ENCODE data around the gene ZFAND4. TPM values are rescaled to one million over a fixed set of nuclear protein-coding genes. Genes with fewer than 3 reads are reported as not detected.
"Not testable (repeated sequence)": the region's sequence is repeated elsewhere in the genome, so short reads cannot be mapped to it uniquely, and the experiment has no call there.

Gene ZFAND4
- total RNA-seq, 4 donors from 2014 or later: 22.2 to 27.8 (median 23.0) TPM

DNA sequence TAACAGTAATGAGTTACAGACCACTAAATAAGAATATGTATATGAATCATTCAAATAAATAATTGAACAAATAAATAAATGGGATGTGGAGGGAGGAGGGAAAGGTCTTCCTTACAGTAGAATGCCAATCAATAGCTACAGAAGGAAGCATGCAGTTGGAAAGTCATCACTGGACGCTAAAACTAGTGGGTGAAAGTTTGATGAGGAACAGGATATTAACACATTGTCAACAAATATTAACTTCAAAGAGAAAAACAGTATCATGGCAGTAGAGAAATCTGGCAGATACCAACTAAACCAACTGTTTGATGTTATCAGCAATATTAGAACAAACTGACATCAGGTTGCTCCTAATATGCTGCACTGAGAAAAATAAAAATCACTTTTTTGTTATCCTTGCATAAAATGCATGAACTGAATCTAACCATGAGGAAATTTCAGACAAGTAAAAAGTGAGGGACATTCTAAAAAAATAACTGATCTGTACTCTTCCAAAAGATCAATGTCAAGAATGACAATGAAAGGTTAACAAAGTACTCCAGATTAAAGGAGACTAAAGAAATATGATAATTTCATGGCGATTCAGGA is 94.1 kb downstream of the ZFAND4 start:
- DNase-seq (ENCODE audit: low spot score in 2 of 2): no peak
- H3K4me3 ChIP-seq (ENCODE audit: low read depth, poor library complexity, severe bottlenecking): no peak overlapping the region
- TF ChIP-seq POLR2A (IDR thresholded peaks at IDR 0.05): no peak
- no peak for TF ChIP-seq CTCF (IDR thresholded peaks at IDR 0.05)
- intact Hi-C loops (cut with DNase I; ENCODE audit: low total_unique reads): no loop called here
- 69 to 75% methylated on average over 2 of the region's 2 CpGs for WGBS, 2 donors

DNA sequence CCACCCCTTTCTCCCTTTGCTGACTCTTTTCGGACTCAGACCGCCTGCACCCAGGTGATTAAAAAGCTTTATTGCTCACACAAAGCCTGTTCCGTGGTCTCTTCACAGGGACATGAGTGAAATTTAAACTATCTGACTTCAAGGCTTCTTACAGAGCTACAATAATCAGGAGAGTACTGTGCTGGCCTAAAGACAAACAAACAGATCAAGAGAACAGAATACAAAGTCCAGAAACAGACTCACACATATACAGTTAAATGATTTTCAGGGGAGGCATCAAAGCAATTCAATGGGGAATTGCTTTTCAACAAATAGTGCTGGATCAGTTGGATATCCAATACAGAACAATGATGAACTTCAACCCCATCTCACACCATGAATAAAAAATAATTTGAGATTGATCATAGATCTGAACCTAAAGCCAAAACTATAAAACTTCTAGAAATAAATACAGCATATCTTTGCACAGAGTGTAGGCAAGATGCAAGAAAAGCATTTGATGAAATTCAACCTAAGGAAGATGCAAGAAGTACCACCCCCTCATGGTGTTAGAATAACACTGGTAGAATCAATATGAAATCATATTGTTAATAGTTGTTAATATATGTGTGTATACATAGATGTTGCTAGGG is 96.5 kb downstream of the ZFAND4 start:
- intact Hi-C loops (cut with DNase I; ENCODE audit: low total_unique reads): no loop called here
- TF ChIP-seq CTCF (IDR thresholded peaks at IDR 0.05) (no peak), POLR2A (IDR thresholded peaks at IDR 0.05) (no peak)
- H3K4me3 ChIP-seq (ENCODE audit: low read depth, poor library complexity, severe bottlenecking): no peak overlapping the region
- WGBS, 2 donors: 92 to 93% methylated on average over 3 of the region's 3 CpGs
- DNase-seq (ENCODE audit: low spot score in 2 of 2): no peak

- WGBS, 2 donors: 91 to 92% methylated on average over 11 of the region's 11 CpGs
- DNase-seq (ENCODE audit: low spot score in 2 of 2); intact Hi-C loops (cut with DNase I; ENCODE audit: low total_unique reads): not testable (repeated sequence)
Observed at GRCh38 chr10:45575032-45575761, 97.4 kb downstream of the ZFAND4 start.

GRCh38 chr10:45569471-45569870 is 103.1 kb downstream of the ZFAND4 start:
- intact Hi-C loops (cut with DNase I; ENCODE audit: low total_unique reads): no loop called here
- DNase-seq (ENCODE audit: low spot score in 2 of 2): no peak
- WGBS, 2 donors: 92 to 95% methylated on average over 3 of the region's 3 CpGs
- TF ChIP-seq POLR2A (IDR thresholded peaks at IDR 0.05) (no peak), CTCF (IDR thresholded peaks at IDR 0.05) (no peak)
- H3K4me3 ChIP-seq (ENCODE audit: low read depth, poor library complexity, severe bottlenecking): no peak overlapping the region

More at GRCh38 chr10:45575032-45575761, 97.4 kb downstream of the ZFAND4 start:
- H3K4me3 ChIP-seq (ENCODE audit: low read depth, poor library complexity, severe bottlenecking): not testable (repeated sequence)

DNA sequence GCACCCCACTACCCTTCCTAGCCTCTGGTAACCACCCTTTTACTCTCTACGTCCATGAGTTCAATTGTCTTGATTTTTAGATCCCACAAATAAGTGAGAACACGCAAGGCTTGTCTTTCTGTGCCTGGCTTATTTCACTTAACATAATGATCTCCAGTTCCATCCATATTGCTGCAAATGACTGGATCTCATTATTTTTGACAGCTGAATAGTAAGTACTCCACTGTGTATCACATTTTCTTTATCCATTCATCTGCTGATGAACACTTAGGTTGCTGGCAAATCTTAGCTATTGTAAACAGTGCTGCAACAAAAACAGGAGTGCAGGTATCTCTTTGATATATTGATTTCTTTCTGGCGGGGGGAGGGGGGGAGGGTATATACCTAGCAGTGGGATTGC is 106.2 kb downstream of the ZFAND4 start:
- 92 to 96% methylated on average over 3 of the region's 3 CpGs for WGBS, 2 donors
- H3K4me3 ChIP-seq (ENCODE audit: low read depth, poor library complexity, severe bottlenecking): no peak overlapping the region
- TF ChIP-seq CTCF (IDR thresholded peaks at IDR 0.05) (no peak), POLR2A (IDR thresholded peaks at IDR 0.05) (no peak)
- intact Hi-C loops (cut with DNase I; ENCODE audit: low total_unique reads): no loop called here
- no peak for DNase-seq (ENCODE audit: low spot score in 2 of 2)

Other genes starting within 250 kb of the ZFAND4 start
- 10 to 100 TPM; 26.5 to 30.8 (median 29.5) TPM for gene WASHC2C, start 54.5 kb upstream of the ZFAND4 start, total RNA-seq
- 10 to 100 TPM in 2 of 4 donors, 1 to 10 TPM in 2; 6.4 to 15.1 (median 11.1) TPM for gene AGAP4, start 174.7 kb upstream of the ZFAND4 start, total RNA-seq